Natural killer cell (primary cell): Measurements from ENCODE around the gene LRRC42. TPM values are rescaled to one million over a fixed set of nuclear protein-coding genes. Genes with fewer than 3 reads are reported as not detected.
"Not testable (repeated sequence)": the region's sequence is repeated elsewhere in the genome, so short reads cannot be mapped to it uniquely, and the experiment has no call there.

Source experiments
- ATAC-seq, 3 donors: fragments of 150-1000 bp in 2 of 3; fragments of 200-7000 bp in 1 of 3; cut with Tn5 transposase; 1 replicate in 1 of 3; 2 replicates in 2 of 3; pipeline ENCODE4 v1.10.0; 2021; ENCODE audit warnings: mild to moderate bottlenecking in 2 of 3, moderate library complexity in 2 of 3
- DNase-seq, 2 donors: peaks; one replicate each; pipeline versions ENCODE4 v3.0.0 to v3.0.0-alpha.2; 2013 to 2021; ENCODE audit warnings: mixed read lengths in 1 of 2
- H3K27ac ChIP-seq: one replicate; pipeline ENCODE4 v1.5.1; 2013; ENCODE audit warnings: mild to moderate bottlenecking, low read length
- H3K27me3 ChIP-seq: one replicate; pipeline ENCODE4 v1.6.1; 2013; ENCODE audit warnings: low read length; ENCODE audit not compliant: control insufficient read depth, insufficient read depth
- H3K36me3 ChIP-seq: one replicate; pipeline ENCODE4 v1.6.1; 2013; ENCODE audit warnings: low read length; ENCODE audit not compliant: control insufficient read depth, insufficient read depth
- H3K4me1 ChIP-seq: one replicate; pipeline ENCODE4 v1.6.1; 2013; ENCODE audit warnings: low read length; ENCODE audit not compliant: control insufficient read depth, insufficient read depth
- H3K4me3 ChIP-seq: one replicate; pipeline ENCODE4 v1.5.1; 2013; ENCODE audit warnings: low read length
- H3K9me3 ChIP-seq: one replicate; pipeline ENCODE4 v1.6.1; 2013; ENCODE audit warnings: low read length; ENCODE audit not compliant: control insufficient read depth, insufficient read depth
- H3K27ac Mint-ChIP-seq, 2 donors: one replicate each; pipeline ENCODE4 v1.8.0; 2022; ENCODE audit warnings: mild to moderate bottlenecking in 2 of 2, mixed read lengths in 2 of 2, moderate library complexity in 1 of 2
- H3K27me3 Mint-ChIP-seq, 2 donors: one replicate each; pipeline ENCODE4 v1.8.0; 2022; ENCODE audit warnings: low read depth in 2 of 2, mixed read lengths in 2 of 2
- H3K36me3 Mint-ChIP-seq: one replicate; pipeline ENCODE4 v1.8.0; 2022; ENCODE audit warnings: mixed read lengths
- H3K4me1 Mint-ChIP-seq, 2 donors: one replicate each; pipeline ENCODE4 v1.8.0; 2022; ENCODE audit warnings: mixed read lengths in 2 of 2
- H3K4me3 Mint-ChIP-seq: one replicate; pipeline ENCODE4 v1.8.0; 2022; ENCODE audit warnings: mild to moderate bottlenecking, moderate library complexity, mixed read lengths
- H3K9me3 Mint-ChIP-seq, 2 donors: one replicate each; pipeline ENCODE4 v1.8.0; 2022; ENCODE audit warnings: mixed read lengths in 2 of 2
- CTCF ChIP-seq: fragments of 200-600 bp; IDR thresholded peaks from one replicate; pipeline ENCODE4 v1.8.0; 2022; ENCODE audit warnings: antibody characterized with exemption
- WGBS: methylation state at CpG from one replicate; pipeline ENCODE4 v1.1.7; 2013; ENCODE audit warnings: missing lambda C conversion rate; ENCODE audit not compliant: insufficient coverage; 5-methylcytosine and 5-hydroxymethylcytosine counted together
- intact Hi-C: fragments of 100-400 bp; cut with micrococcal nuclease; formaldehyde crosslinking; loops from one replicate; pipeline ENCODE4 v1.14.2; 2022
- total RNA-seq, 4 donors: library from RNA; stranded (reverse); fragments of 120-200 nt in 1 of 4; gene quantifications; one replicate each; pipeline versions ENCODE4 v1.2.3 to v1.2.4, GENCODE V29; 2013 to 2022

Gene LRRC42
- total RNA-seq, 3 donors from 2014 or later (not counting 1 experiment from before 2014, with no cell fraction given) = 8.9 to 11.1 (median 10.0) TPM

GRCh38 chr1:54003249-54003646 lies 57.1 kb downstream of the LRRC42 start:
- no peak for TF ChIP-seq CTCF
- Histone ChIP-seq H3K4me1 (no peaks in the 10 kb centered on the region), H3K27me3 (no peaks in the 10 kb centered on the region), H3K9me3 (no peaks in the 10 kb centered on the region), H3K27ac (no peak overlapping the region), H3K4me3 (no peak overlapping the region), H3K36me3 (no peaks in the 10 kb centered on the region)
- H3K4me3 Mint-ChIP-seq = no peak overlapping the region
- no peaks in the 10 kb centered on the region for H3K4me1 Mint-ChIP-seq
- intact Hi-C loops = no loop called here
- no peak overlapping the region for H3K27ac Mint-ChIP-seq
- no peaks in the 10 kb centered on the region for H3K9me3 Mint-ChIP-seq
- ATAC-seq = no peak
- no peaks in the 10 kb centered on the region for H3K36me3 Mint-ChIP-seq
- WGBS = 91% methylated on average over 12 of the region's 12 CpGs
- H3K27me3 Mint-ChIP-seq = peaks cover 7 to 10% of the 10 kb centered on the region in 2 donors
- DNase-seq = no peak

GRCh38 chr1:54003750-54004480 lies 57.8 kb downstream of the LRRC42 start:
- H3K36me3 ChIP-seq, H3K4me1 ChIP-seq, H3K4me3 ChIP-seq, intact Hi-C loops, H3K27ac Mint-ChIP-seq, H3K4me1 Mint-ChIP-seq, H3K4me3 Mint-ChIP-seq, H3K27ac ChIP-seq, H3K36me3 Mint-ChIP-seq, ATAC-seq, DNase-seq, H3K9me3 Mint-ChIP-seq, H3K27me3 ChIP-seq, H3K9me3 ChIP-seq, H3K27me3 Mint-ChIP-seq: not testable (repeated sequence)
- 95% methylated on average over 19 of the region's 19 CpGs for WGBS

- Mint-ChIP-seq H3K9me3 (no peaks in the 10 kb centered on the region), H3K4me3 (no peak overlapping the region), H3K36me3 (no peaks in the 10 kb centered on the region), H3K27me3 (peaks cover 7 to 10% of the 10 kb centered on the region in 2 donors), H3K27ac (no peak overlapping the region), H3K4me1 (no peaks in the 10 kb centered on the region)
- DNase-seq (no peak), ATAC-seq (no peak)
- TF ChIP-seq CTCF = no peak
- H3K27me3 ChIP-seq = no peaks in the 10 kb centered on the region
- WGBS = 94% methylated on average over 26 of the region's 27 CpGs
- no peak overlapping the region for H3K27ac ChIP-seq
- intact Hi-C loops = no loop called here
- H3K4me1 ChIP-seq = no peaks in the 10 kb centered on the region
- no peak overlapping the region for H3K4me3 ChIP-seq
- H3K9me3 ChIP-seq = no peaks in the 10 kb centered on the region
- H3K36me3 ChIP-seq = no peaks in the 10 kb centered on the region
These were observed 58.4 kb downstream of the LRRC42 start for GRCh38 chr1:54004481-54005049.

- Histone ChIP-seq H3K4me1 (no peaks in the 10 kb centered on the region), H3K27me3 (no peaks in the 10 kb centered on the region), H3K36me3 (no peaks in the 10 kb centered on the region), H3K9me3 (no peaks in the 10 kb centered on the region), H3K4me3 (no peak overlapping the region), H3K27ac (no peak overlapping the region)
- no peak for TF ChIP-seq CTCF
- WGBS = 81% methylated on average over 4 of the region's 4 CpGs
- no peak for DNase-seq
- Mint-ChIP-seq H3K27ac (no peak overlapping the region), H3K27me3 (peaks cover 4 to 19% of the 10 kb centered on the region in 2 donors), H3K36me3 (no peaks in the 10 kb centered on the region), H3K4me3 (no peak overlapping the region), H3K9me3 (no peaks in the 10 kb centered on the region), H3K4me1 (no peaks in the 10 kb centered on the region)
- intact Hi-C loops = no loop called here
- ATAC-seq = no peak
These were observed 60.4 kb downstream of the LRRC42 start for GRCh38 chr1:54006508-54006907.
